Measurements from ENCODE around the gene KAZN.

DNA sequence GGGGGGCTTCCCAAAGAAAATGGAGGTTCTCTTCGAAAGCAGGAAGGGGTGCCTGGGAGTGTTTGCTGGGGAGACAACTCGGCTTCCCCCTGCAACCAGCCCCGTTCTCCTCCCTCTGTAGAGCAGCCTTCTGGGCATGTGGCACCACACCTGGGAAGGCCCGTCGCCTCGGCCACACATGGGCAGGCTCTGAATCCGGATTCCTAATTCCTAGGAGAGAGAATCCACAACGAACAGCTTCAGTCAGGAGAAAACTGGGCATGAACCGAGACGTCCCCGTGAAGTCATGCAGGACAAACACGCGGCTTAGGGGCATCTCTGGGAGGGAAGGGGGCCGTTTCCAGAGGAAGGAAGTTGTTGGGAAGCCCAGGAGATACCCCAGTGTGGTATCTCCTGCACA is 224.5 kb downstream of the KAZN start:
- TF ChIP-seq, protein P1, sequence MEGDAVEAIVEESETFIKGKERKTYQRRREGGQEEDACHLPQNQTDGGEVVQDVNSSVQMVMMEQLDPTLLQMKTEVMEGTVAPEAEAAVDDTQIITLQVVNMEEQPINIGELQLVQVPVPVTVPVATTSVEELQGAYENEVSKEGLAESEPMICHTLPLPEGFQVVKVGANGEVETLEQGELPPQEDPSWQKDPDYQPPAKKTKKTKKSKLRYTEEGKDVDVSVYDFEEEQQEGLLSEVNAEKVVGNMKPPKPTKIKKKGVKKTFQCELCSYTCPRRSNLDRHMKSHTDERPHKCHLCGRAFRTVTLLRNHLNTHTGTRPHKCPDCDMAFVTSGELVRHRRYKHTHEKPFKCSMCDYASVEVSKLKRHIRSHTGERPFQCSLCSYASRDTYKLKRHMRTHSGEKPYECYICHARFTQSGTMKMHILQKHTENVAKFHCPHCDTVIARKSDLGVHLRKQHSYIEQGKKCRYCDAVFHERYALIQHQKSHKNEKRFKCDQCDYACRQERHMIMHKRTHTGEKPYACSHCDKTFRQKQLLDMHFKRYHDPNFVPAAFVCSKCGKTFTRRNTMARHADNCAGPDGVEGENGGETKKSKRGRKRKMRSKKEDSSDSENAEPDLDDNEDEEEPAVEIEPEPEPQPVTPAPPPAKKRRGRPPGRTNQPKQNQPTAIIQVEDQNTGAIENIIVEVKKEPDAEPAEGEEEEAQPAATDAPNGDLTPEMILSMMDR (IDR thresholded peaks at IDR 0.05): no peak
- TF ChIP-seq ESRRA (IDR thresholded peaks at IDR 0.05; ENCODE audit: borderline replicate concordance, low read length) (no peak), FOXS1 (CRISPR knock-in tag; IDR thresholded peaks at IDR 0.05) (no peak), POLR2AphosphoS2 (conservative IDR thresholded peaks at IDR 0.05; ENCODE audit: low read length) (no peak), EP300 (IDR thresholded peaks at IDR 0.05) (no peak)
- TF ChIP-seq, protein P2, sequence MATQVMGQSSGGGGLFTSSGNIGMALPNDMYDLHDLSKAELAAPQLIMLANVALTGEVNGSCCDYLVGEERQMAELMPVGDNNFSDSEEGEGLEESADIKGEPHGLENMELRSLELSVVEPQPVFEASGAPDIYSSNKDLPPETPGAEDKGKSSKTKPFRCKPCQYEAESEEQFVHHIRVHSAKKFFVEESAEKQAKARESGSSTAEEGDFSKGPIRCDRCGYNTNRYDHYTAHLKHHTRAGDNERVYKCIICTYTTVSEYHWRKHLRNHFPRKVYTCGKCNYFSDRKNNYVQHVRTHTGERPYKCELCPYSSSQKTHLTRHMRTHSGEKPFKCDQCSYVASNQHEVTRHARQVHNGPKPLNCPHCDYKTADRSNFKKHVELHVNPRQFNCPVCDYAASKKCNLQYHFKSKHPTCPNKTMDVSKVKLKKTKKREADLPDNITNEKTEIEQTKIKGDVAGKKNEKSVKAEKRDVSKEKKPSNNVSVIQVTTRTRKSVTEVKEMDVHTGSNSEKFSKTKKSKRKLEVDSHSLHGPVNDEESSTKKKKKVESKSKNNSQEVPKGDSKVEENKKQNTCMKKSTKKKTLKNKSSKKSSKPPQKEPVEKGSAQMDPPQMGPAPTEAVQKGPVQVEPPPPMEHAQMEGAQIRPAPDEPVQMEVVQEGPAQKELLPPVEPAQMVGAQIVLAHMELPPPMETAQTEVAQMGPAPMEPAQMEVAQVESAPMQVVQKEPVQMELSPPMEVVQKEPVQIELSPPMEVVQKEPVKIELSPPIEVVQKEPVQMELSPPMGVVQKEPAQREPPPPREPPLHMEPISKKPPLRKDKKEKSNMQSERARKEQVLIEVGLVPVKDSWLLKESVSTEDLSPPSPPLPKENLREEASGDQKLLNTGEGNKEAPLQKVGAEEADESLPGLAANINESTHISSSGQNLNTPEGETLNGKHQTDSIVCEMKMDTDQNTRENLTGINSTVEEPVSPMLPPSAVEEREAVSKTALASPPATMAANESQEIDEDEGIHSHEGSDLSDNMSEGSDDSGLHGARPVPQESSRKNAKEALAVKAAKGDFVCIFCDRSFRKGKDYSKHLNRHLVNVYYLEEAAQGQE (IDR thresholded peaks at IDR 0.05): no peak
- TF ChIP-seq, protein P3, sequence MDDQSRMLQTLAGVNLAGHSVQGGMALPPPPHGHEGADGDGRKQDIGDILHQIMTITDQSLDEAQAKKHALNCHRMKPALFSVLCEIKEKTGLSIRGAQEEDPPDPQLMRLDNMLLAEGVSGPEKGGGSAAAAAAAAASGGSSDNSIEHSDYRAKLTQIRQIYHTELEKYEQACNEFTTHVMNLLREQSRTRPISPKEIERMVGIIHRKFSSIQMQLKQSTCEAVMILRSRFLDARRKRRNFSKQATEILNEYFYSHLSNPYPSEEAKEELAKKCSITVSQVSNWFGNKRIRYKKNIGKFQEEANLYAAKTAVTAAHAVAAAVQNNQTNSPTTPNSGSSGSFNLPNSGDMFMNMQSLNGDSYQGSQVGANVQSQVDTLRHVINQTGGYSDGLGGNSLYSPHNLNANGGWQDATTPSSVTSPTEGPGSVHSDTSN (IDR thresholded peaks at IDR 0.05): no peak

Measured in A549 (cell line).